GM18499 (cell line): Measurements from ENCODE around the gene SOBP.

ENCODE experiments used
- ATAC-seq: cut with Tn5 transposase; IDR thresholded peaks from one replicate; pipeline ENCODE4 v1.9.1; 2021; ENCODE audit warnings: moderate number of reproducible peaks; ENCODE audit not compliant: insufficient read depth, unreplicated experiment

Gene SOBP

GRCh38 chr6:107634324-107635056, 144.6 kb downstream of the SOBP start:
- no peak for ATAC-seq

- ATAC-seq = no peak
These were observed 145.2 kb downstream of the SOBP start for GRCh38 chr6:107635057-107635515.

DNA sequence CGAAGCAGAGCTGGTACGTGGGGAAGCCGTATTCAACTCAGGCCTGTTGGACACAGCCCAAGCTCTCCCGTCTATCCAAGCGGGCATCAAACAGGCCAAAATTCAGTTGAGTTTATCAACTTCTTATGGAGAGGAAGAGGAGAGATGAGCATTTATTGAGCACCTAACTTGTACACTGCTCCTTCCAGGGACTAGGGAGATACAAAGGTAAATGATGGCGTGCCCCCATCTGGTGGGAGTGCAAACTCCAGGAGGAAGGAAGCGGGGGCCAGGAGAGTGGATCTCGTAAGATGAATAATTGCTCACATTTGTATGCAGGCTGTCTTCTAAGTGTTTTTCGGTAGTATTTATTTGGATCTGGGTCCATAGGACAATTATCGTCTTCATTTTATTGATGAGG, 146.6 kb downstream of the SOBP start:
- ATAC-seq = no peak

DNA sequence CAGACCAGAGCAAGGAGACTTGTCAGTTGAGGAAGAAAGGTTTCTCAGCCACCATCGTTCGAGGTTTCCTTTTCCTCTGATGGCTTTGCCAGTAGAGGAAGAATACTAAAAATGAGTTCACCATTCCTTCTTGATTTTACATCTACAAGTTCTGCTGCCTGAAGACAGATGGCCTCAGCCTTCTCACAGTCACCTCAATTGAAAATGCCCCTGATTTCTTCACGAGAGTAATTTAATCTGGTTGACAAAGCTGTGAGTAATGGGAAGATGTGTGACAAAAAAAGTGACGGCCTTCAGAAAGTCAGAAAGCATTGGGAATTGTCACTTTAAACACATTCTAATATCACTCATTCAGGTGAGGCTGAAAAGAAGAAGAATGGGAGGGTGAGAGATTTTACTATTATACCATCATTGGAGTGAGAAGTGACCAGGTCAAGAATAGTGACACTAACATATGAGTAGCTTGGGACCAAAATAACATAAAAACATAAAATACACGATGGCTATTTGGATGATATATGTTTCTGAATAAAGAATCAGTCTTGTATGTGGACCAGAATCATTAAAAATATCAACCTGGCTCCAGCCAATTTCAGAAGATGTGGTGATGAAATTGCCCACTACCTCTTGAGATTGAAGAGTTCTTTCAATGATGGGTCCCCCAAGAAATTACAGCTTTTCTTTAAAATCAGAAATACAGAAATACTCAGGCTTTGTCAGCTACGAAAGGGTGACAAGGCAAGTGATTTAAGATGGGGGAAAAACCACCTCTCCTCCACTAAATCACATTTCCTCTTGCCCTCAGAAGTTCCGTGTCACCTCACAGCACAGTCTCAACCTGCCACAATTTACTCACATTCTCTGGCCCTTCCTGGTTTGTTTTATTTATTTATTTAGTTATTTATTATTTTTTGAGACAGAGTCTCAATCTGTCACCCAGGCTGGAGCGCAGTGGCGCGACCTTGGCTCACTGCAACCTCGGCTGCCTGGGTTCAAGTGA, 147.7 kb downstream of the SOBP start:
- no peak for ATAC-seq

GRCh38 chr6:107638493-107638892, 148.6 kb downstream of the SOBP start:
- ATAC-seq = no peak

GRCh38 chr6:107639511-107639910, 149.6 kb downstream of the SOBP start:
- no peak for ATAC-seq

DNA sequence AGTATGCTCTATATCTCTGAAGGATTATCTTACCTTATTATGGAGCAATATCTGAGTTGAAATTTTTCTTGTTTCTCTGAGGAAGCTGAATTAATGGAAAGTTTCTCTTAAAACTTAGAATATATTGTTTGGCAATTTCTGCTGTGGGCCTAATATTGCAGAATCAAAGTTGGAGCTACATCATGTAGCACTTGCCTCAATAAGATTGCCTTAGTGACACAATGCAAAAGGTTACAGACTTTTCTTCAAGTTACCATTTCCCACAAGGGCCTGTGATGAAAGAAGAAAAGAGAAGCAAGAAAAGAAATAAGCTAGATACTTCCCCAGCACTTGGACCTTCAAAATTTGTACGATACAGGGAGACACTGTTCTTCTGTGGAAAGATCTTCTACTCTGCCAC, 151.2 kb downstream of the SOBP start:
- no peak for ATAC-seq

DNA sequence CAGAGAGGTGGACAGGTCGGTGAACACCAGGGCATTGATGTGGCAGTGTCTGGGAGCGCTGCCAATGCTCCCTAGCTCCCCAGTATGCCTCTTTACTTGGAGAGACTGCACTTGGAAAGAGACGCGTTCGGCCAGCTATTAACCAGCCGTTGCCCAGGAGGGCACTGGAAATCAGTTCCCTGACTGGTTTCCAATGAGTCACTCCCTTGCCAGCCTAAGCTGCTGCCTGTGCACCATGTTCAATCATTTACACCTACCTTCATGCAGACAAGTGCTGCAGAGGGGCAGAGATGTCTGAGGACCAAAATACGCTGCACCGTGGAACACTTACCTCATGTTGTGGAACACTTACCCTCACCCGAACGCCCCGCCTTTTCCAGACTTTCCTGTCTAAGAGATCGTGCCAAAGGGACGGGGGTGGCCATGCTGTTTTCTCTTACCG, 151.6 kb downstream of the SOBP start:
- ATAC-seq = no peak

- peak; percentile 75 for ATAC-seq
These were observed 152.4 kb downstream of the SOBP start for GRCh38 chr6:107642095-107642860.

DNA sequence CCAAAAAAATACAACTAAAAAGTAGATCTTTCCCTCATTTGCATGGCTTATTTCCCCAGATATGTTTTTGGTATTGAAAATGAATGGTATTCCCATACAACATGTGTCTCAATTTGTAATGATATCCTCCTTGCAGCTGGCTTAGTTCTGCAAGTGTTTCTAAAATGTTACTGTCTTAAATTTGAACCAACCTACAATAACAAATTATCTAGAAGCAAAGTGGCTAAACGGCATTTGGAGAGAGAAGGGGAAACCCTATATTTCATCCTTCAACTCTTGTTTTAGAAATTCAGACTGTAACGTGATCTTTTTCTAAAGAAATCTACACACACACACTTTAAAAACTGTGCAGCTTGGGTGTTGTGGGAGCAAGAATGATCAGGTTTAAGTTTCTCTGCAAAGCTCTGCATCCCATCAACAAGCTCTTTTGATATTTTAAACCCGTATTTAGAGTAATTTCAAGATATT, 153.0 kb downstream of the SOBP start:
- no peak for ATAC-seq

DNA sequence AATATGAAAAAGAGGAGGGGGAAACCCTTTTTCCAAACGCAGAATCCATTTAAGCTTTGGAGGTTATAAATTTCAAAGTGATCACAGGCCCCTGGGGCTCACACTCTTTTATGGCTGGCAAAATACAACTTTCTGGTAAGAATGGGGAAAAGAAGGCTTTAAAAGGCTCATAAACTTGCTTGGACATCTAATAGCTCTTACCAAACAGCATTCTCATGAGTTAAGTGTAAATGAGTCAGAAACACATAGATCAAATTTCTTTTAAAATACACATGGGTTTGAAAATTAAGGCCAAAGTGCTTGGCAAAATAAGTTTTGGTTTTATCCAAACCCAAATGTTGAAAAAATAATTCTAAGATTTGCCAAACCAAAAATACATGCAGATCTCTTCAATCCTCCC, 154.6 kb downstream of the SOBP start:
- ATAC-seq = no peak

DNA sequence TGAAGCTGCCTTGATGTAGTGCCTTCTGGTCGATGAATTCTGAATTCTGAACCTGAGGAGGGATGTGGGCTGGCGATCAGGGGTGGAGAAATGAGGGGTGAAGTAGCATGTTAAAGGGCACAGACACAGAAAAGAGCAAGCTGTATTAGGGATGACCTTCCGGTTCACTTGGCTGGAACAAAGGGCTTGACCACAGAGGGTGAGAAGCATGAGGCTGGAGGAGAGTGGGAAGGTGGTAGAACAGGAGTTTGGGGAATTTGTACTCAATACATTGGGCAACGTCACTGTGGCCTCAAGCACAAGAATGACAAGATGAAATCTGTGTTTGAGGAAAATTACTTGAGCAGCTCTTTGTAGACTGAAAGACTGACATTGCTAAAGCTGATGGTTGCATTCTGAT, 155.8 kb downstream of the SOBP start:
- no peak for ATAC-seq

DNA sequence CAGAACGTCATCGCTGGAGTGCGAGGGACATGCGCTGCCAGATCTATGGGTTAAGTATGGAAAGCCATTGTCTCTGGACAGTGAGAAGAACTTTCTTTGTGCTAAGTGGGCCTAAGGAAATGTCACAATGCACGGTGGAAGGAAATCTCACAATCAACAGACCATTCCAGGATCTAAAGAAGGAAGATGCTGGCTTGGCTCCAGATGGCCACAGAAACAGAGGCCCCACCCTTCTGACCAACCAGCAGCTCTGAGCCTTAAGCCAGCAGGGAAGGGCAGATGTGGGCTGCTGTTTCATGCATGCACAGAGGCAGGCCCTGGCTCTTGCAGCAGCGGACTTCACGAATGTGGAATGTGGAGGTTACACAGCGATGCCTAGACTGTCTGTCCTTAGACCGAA, 156.3 kb downstream of the SOBP start:
- ATAC-seq = no peak

- ATAC-seq = no peak
These were observed 157.0 kb downstream of the SOBP start for GRCh38 chr6:107646776-107647438.

- no peak for ATAC-seq
These were observed 157.6 kb downstream of the SOBP start for GRCh38 chr6:107647439-107647948.

DNA sequence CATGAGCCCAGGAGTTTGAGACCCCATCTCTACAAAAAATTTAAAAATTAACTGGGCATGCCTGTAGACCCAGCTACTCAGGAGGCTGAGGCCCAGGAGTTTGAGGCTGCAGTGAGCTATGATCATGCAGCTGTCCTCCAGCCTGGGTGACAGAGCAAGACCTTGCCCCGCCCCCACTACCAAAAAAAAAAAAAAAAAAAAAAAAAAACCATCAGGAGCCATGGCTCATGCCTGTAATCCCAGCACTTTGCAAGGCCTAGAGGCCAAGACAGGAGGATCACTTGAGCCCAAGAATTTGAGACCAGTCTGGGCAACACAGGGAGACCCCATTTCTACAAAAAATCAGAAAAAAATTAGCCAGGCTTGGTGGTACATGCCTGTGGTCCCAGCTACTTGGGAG, 159.1 kb downstream of the SOBP start:
- ATAC-seq = no peak

GRCh38 chr6:107652526-107653182, 162.7 kb downstream of the SOBP start:
- no peak for ATAC-seq

DNA sequence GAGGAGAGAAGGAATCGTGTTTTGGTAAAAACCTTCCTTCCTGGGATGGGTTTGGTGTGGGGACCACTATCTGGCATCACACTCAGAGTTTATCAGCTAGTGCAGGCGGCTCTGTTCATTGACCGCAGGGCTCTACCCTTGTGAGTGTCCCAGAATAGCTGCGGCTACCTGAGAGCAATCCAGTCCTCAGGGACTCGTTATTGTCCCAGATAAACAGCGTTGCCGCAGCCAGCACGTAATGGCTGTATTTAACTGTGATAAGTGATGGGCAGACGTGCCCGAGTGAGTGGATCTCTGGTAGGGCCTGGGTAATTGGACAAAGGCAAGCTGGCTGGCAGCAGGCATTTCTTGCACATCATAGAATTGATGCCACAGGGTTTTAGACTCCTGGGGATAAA, 163.3 kb downstream of the SOBP start:
- ATAC-seq = no peak

- no peak for ATAC-seq
These were observed 164.0 kb downstream of the SOBP start for GRCh38 chr6:107653861-107654394.
